HG03342 (cell line): ENCODE data around the gene SETD4.
"Not testable (repeated sequence)": the region's sequence is repeated elsewhere in the genome, so short reads cannot be mapped to it uniquely, and the experiment has no call there.

Experiments used
- ATAC-seq: cut with Tn5 transposase; IDR thresholded peaks from one replicate; pipeline ENCODE4 v1.9.1; 2021; ENCODE audit warnings: mild to moderate bottlenecking, moderate library complexity; ENCODE audit not compliant: unreplicated experiment

The SETD4 gene

GRCh38 chr21:36060159-36060921, at the start of gene SETD4:
Gene SETD4 (minus strand): TSS chr21:36060526. CDS start chr21:36058888, 1,638 bp downstream.
- ATAC-seq: peak; percentile 89

- no peak for ATAC-seq
These were observed 49.5 kb upstream of the SETD4 start for GRCh38 chr21:36109868-36110267.

GRCh38 chr21:36105327-36105842, 45.1 kb upstream of the SETD4 start:
- ATAC-seq: no peak

GRCh38 chr21:36104317-36105300, 44.3 kb upstream of the SETD4 start:
- no peak for ATAC-seq

GRCh38 chr21:36103434-36103833, 43.1 kb upstream of the SETD4 start:
- ATAC-seq: no peak

- ATAC-seq: no peak
These were observed 40.8 kb upstream of the SETD4 start for GRCh38 chr21:36100971-36101641.

GRCh38 chr21:36099695-36100211, 39.4 kb upstream of the SETD4 start:
- not testable (repeated sequence) for ATAC-seq

- no peak for ATAC-seq
These were observed 38.7 kb upstream of the SETD4 start for GRCh38 chr21:36099000-36099399.

GRCh38 chr21:36098182-36098532, 37.8 kb upstream of the SETD4 start:
- no peak for ATAC-seq

GRCh38 chr21:36097427-36098181, 37.3 kb upstream of the SETD4 start:
- ATAC-seq: peak; percentile 84

- no peak for ATAC-seq
These were observed 36.3 kb upstream of the SETD4 start for GRCh38 chr21:36096398-36097290.

- no peak for ATAC-seq
These were observed 33.2 kb upstream of the SETD4 start for GRCh38 chr21:36093512-36093911.

GRCh38 chr21:36092681-36093080, 32.4 kb upstream of the SETD4 start:
- ATAC-seq: no peak

- no peak for ATAC-seq
These were observed 29.6 kb upstream of the SETD4 start for GRCh38 chr21:36089946-36090345.

- ATAC-seq: no peak
These were observed 27.2 kb upstream of the SETD4 start for GRCh38 chr21:36087362-36088138.

GRCh38 chr21:36082237-36082664, 21.9 kb upstream of the SETD4 start:
- ATAC-seq: no peak

GRCh38 chr21:36080386-36080785, 20.1 kb upstream of the SETD4 start:
- no peak for ATAC-seq

GRCh38 chr21:36079671-36080070, 19.3 kb upstream of the SETD4 start:
- ATAC-seq: no peak
